Measurements from ENCODE around the gene DOK7. TPM values are rescaled to one million over a fixed set of nuclear protein-coding genes. Genes with fewer than 3 reads are reported as not detected.

Gene DOK7
- total and polyA plus RNA-seq, 2 of the 4 experiments (the other 2 are of a cell fraction) = not detected

- H2AK5ac ChIP-seq (ENCODE audit: low read depth, low read length) = no peak overlapping the region
- H2BK5ac ChIP-seq (ENCODE audit: low read depth, low read length, poor library complexity, severe bottlenecking) = no peak overlapping the region
- H3K27ac ChIP-seq (ENCODE audit: insufficient read depth, low read length) = no peak overlapping the region
- POLR2A ChIA-PET (ENCODE audit: unreplicated experiment) = no interaction called here
- in situ Hi-C loops (cut with MboI; ENCODE audit: low sequenced_read_pairs) (no loop called here), intact Hi-C loops (cut with micrococcal nuclease) (no loop called here), dilution Hi-C loops (cut with HindIII; ENCODE audit: low sequenced_read_pairs, unreplicated experiment) (no loop called here)
- no peak overlapping the region for H3K18ac ChIP-seq (ENCODE audit: low read depth, low read length)
- H4K20me1 ChIP-seq (ENCODE audit: insufficient read depth, low read length) = peaks cover 45% of the 10 kb centered on the region
- H3K4me3 ChIP-seq (ENCODE audit: insufficient read depth, low read depth, low read length) = no peak overlapping the region
- H2BK15ac ChIP-seq (ENCODE audit: low read depth, low read length) = no peak overlapping the region
- H2BK120ac ChIP-seq (ENCODE audit: low read depth, low read length) = no peak overlapping the region
- no peak overlapping the region for H3K14ac ChIP-seq (replicated peaks; ENCODE audit: low read depth, low read length)
- no peak overlapping the region for H4K8ac ChIP-seq (ENCODE audit: low read depth in 2 of 2, low read length in 2 of 2)
- no peak for ATAC-seq (ENCODE audit: low read depth)
- no peak overlapping the region for H3K4me2 ChIP-seq (ENCODE audit: low read depth, low read length)
- no peak for TF ChIP-seq CHD1 (IDR thresholded peaks at IDR 0.05; ENCODE audit: low read depth, low read length)
- TF ChIP-seq RCOR1 (IDR thresholded peaks at IDR 0.05; ENCODE audit: insufficient replicate concordance, low read length) = no peak
- TF ChIP-seq POLR2A (IDR thresholded peaks at IDR 0.05; ENCODE audit: low read depth, low read length) = no peak
- TF ChIP-seq BHLHE40 (IDR thresholded peaks at IDR 0.05; ENCODE audit: low read depth, low read length) = no peak
- TF ChIP-seq ELK1 (IDR thresholded peaks at IDR 0.05; ENCODE audit: borderline replicate concordance, low read depth, low read length) = no peak
- no peak for TF ChIP-seq CEBPB (IDR thresholded peaks at IDR 0.05; ENCODE audit: low read depth, low read length)
- no peak for TF ChIP-seq USF2 (IDR thresholded peaks at IDR 0.05; ENCODE audit: low read depth, low read length)
- no peak for TF ChIP-seq FOS (IDR thresholded peaks at IDR 0.05; ENCODE audit: low read depth, low read length)
- no peak for TF ChIP-seq SMC3 (IDR thresholded peaks at IDR 0.05; ENCODE audit: low read depth, low read length)
- no peak for TF ChIP-seq RAD21 (IDR thresholded peaks at IDR 0.05; ENCODE audit: low read length)
- TF ChIP-seq MAZ (IDR thresholded peaks at IDR 0.05; ENCODE audit: borderline replicate concordance, low read depth, low read length) = no peak
- no peak for TF ChIP-seq NFE2L2 (IDR thresholded peaks at IDR 0.05; ENCODE audit: low read depth, low read length)
- TF ChIP-seq CTCF (conservative IDR thresholded peaks at IDR 0.05; ENCODE audit: low read depth, low read length) = no peak
- no peak for TF ChIP-seq MXI1 (IDR thresholded peaks at IDR 0.05; ENCODE audit: borderline replicate concordance, low read depth, low read length)
- no peak for TF ChIP-seq MAFK (IDR thresholded peaks at IDR 0.05; ENCODE audit: low read depth, low read length)
- no peak for TF ChIP-seq RFX5 (IDR thresholded peaks at IDR 0.05; ENCODE audit: low read depth, low read length)
- H3K9me3 ChIP-seq (ENCODE audit: control insufficient read depth, insufficient read depth, low read length) = no peaks in the 10 kb centered on the region
- peaks cover 10% of the 10 kb centered on the region for H3K4me1 ChIP-seq (ENCODE audit: control insufficient read depth, insufficient read depth, low read length)
- no peak overlapping the region for H3K9ac ChIP-seq (ENCODE audit: low read depth, low read length)
- no peak for DNase-seq
- peak overlapping the region; percentile 35 for H2AK9ac ChIP-seq (replicated peaks; ENCODE audit: low read depth, low read length, poor library complexity)
- no peak overlapping the region for H4K5ac ChIP-seq (ENCODE audit: low read depth, low read length)
- H2AFZ ChIP-seq (replicated peaks; ENCODE audit: low read length, poor library complexity) = no peak overlapping the region
- H2BK20ac ChIP-seq (ENCODE audit: low read depth, low read length) = no peak overlapping the region
- H3K23ac ChIP-seq (ENCODE audit: low read depth, low read length) = no peak overlapping the region
- H3K79me1 ChIP-seq (ENCODE audit: low read depth in 1 of 2, low read length in 2 of 2) = peaks cover 18 to 46% of the 10 kb centered on the region in 2 experiments
- H3K9me1 ChIP-seq (ENCODE audit: insufficient read depth, low read length) = no peaks in the 10 kb centered on the region
- CTCF ChIA-PET = no interaction called here
- WGBS, 2 experiments (ENCODE audit: extremely low coverage in 2 of 2, insufficient read length in 1 of 2) = 100% methylated on average over 6 of the region's 12 CpGs; no CpG with 5 or more reads in 1 of the 2 experiments
- H3K27me3 ChIP-seq (ENCODE audit: control insufficient read depth, insufficient read depth, low read length) = peaks cover 5% of the 10 kb centered on the region; the same call in 1 of the 2 replicates
- H3K56ac ChIP-seq (ENCODE audit: extremely low read depth, insufficient read depth, low read length) = no peak overlapping the region
- BruUV-seq (replicated peaks) = no TSS peak
- no peak overlapping the region for H3K4ac ChIP-seq (ENCODE audit: low read depth, low read length)
- peaks cover 18% of the 10 kb centered on the region for H3K36me3 ChIP-seq (ENCODE audit: control insufficient read depth, insufficient read depth, low read length)
- H4K91ac ChIP-seq (ENCODE audit: insufficient read depth, low read depth, low read length) = no peak overlapping the region
Measured at GRCh38 chr4:3529363-3529762, 66.3 kb downstream of the DOK7 start.
